MCF 10A (cell line): ENCODE results near the gene CSPG4. TPM values are rescaled to one million over a fixed set of nuclear protein-coding genes. Genes with fewer than 3 reads are reported as not detected.

Source experiments
- BruUV-seq: library from RNA; stranded (reverse); fragments of 400-500 nt; replicated peaks from 2 replicates; lab custom pipeline; 2021; lab: Mats Ljungman, UMichigan
- CTCF ChIA-PET: fragments of 300-600 bp; sonication (Branson Sonifier 250); formaldehyde crosslinking; extraction: SDS; loops from one replicate; lab custom pipeline; 2021; ENCODE audit warnings: antibody characterized with exemption, inconsistent platforms; lab: Yijun Ruan, JAX
- POLR2A ChIA-PET: fragments of 300-600, 350-650 bp; sonication (Branson Sonifier 250); formaldehyde crosslinking; extraction: SDS; loops from one replicate; lab custom pipeline; 2020; ENCODE audit warnings: antibody characterized with exemption, inconsistent platforms; lab: Yijun Ruan, JAX
- DNase-seq: peaks from one replicate; pipeline ENCODE4 v3.0.0-alpha.2; 2018; ENCODE audit not compliant: unreplicated experiment
- H3K27ac Mint-ChIP-seq: one replicate; pipeline ENCODE4 v1.8.0; 2022; ENCODE audit warnings: mild to moderate bottlenecking, low read depth, mixed read lengths; ENCODE audit not compliant: unreplicated experiment
- H3K27me3 Mint-ChIP-seq: one replicate; pipeline ENCODE4 v1.8.0; 2022; ENCODE audit warnings: mixed read lengths; ENCODE audit not compliant: insufficient read depth, unreplicated experiment
- H3K36me3 Mint-ChIP-seq: one replicate; pipeline ENCODE4 v1.8.0; 2022; ENCODE audit warnings: mild to moderate bottlenecking, moderate library complexity, mixed read lengths; ENCODE audit not compliant: insufficient read depth, unreplicated experiment
- H3K4me1 Mint-ChIP-seq: one replicate; pipeline ENCODE4 v1.8.0; 2022; ENCODE audit warnings: mixed read lengths; ENCODE audit not compliant: insufficient read depth, unreplicated experiment
- H3K4me3 Mint-ChIP-seq: one replicate; pipeline ENCODE4 v1.8.0; 2022; ENCODE audit warnings: mild to moderate bottlenecking, moderate library complexity, mixed read lengths; ENCODE audit not compliant: unreplicated experiment
- H3K9me3 Mint-ChIP-seq: one replicate; pipeline ENCODE4 v1.8.0; 2022; ENCODE audit warnings: mixed read lengths; ENCODE audit not compliant: unreplicated experiment
- CTCF ChIP-seq: fragments of 200-600 bp; IDR thresholded peaks from one replicate; pipeline ENCODE4 v1.8.0; 2022; ENCODE audit warnings: antibody characterized with exemption, mild to moderate bottlenecking; ENCODE audit not compliant: unreplicated experiment
- intact Hi-C: fragments of 100-400 bp; cut with micrococcal nuclease; formaldehyde crosslinking; loops from 2 replicates; pipeline ENCODE4 v1.14.1; 2022
- total RNA-seq: library from RNA; stranded (reverse); gene quantifications from 2 replicates; pipeline ENCODE4 v1.2.3, GENCODE V29; 2022

CSPG4 gene
- total RNA-seq, 1 experiment from 2014 or later: 0.21 TPM

DNA sequence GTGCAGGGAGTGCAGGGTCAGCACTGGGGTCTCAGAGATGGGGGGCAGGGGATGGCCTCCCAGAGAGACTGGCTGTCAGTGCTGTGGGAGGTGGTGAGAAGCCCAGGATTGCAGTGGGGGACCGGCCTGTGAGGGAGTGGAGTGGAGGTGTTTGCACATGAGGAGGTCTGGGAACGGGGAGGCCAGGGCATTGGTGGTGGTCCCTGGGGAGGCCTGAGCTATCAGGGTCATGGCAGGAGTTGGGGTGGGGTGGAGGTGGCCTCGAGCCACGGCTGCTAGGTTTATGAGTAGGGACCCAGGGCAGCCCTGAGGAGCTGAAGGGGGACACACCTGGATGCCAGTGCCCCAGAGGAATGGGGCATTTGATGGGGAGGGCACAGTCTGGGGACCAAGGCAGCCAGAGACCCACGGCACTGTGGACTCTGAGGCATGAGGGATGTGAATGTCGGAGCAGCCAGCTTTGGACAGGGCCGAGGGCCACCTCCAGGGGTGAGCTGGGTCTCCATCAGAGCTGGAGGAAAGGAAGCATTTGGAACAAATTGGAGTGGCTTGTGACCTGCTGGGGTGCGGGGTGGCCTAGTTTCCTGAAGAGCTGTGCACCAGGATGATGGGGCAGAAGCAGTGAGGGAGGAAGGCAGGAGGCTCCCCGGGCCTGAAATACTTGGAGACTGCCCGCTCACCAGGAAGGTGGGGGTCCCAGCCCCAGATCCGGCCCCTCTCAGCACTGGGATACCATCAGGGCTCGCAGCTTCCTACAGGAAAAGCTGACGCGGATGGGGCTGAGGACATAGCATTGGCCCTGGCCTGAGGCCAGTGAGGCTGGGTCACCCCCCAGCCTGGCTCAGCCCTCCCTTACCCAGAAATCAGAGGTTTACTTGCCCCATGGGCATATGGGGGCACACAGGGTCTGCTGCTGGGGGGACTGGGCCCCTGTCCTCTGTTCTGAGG is 9.5 kb upstream of the CSPG4 start:
- BruUV-seq: no TSS peak
- CTCF ChIA-PET: interaction anchor here (0.6 to 1.5 kb wide), 4 partner anchors 55 to 81 kb away, joined by 3 to 5 read pairs (median 3); no protein-coding TSS in a partner anchor

DNA sequence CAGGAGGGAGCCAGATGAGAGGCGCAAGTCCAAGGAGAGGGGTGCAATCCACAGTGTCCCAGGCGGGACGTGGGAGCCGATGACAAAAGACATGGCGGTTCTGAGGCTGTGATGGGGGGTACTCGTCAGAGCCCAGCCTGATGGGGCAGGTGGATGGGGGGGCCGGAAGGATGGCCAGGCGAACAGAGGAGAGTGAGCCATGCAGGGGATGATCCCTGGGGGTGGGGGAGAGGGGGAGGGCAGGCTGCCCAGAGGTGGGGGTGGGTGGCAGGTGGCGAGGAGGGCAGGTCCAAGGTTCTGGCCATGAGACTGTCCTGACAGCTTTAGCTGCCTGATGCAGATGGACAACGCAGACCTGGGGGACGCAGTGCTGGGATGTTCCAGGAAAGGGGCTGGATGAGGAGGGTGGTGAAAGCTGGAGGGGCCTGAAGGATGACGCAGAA is 8.9 kb upstream of the CSPG4 start:
- Mint-ChIP-seq H3K36me3 (no peaks in the 10 kb centered on the region), H3K4me3 (no peak overlapping the region), H3K4me1 (peaks cover 19% of the 10 kb centered on the region), H3K9me3 (no peaks in the 10 kb centered on the region), H3K27ac (peak overlapping the region; percentile 35), H3K27me3 (no peaks in the 10 kb centered on the region)
- intact Hi-C loops: loop anchor here (5.0 kb wide), 1 partner anchor 34 kb away; no protein-coding TSS in a partner anchor
- no peak for DNase-seq
- BruUV-seq: no TSS peak
- ChIA-PET POLR2A (interaction anchor here (1.2 to 1.3 kb wide), 2 partner anchors 17 to 35 kb away, joined by 3 read pairs; no protein-coding TSS in a partner anchor), CTCF (interaction anchor here (0.8 to 1.5 kb wide), 3 partner anchors 37 to 80 kb away, joined by 3 to 5 read pairs (median 3); no protein-coding TSS in a partner anchor)
- TF ChIP-seq CTCF: no peak

More for the DNA sequence above, 9.5 kb upstream of the CSPG4 start:
- TF ChIP-seq CTCF: no peak
- DNase-seq: no peak
- Mint-ChIP-seq H3K27me3 (no peaks in the 10 kb centered on the region), H3K4me3 (no peak overlapping the region), H3K9me3 (no peaks in the 10 kb centered on the region), H3K4me1 (peaks cover 19% of the 10 kb centered on the region), H3K36me3 (no peaks in the 10 kb centered on the region), H3K27ac (no peak overlapping the region)
- POLR2A ChIA-PET: no interaction called here
- intact Hi-C loops: loop anchor here (5.0 kb wide), 1 partner anchor 35 kb away; no protein-coding TSS in a partner anchor

GRCh38 chr15:75720787-75721479 is 8.3 kb upstream of the CSPG4 start:
- Mint-ChIP-seq H3K27ac (peak overlapping the region; percentile 35), H3K36me3 (no peaks in the 10 kb centered on the region), H3K4me3 (no peak overlapping the region), H3K27me3 (no peaks in the 10 kb centered on the region), H3K9me3 (no peaks in the 10 kb centered on the region), H3K4me1 (peaks cover 19% of the 10 kb centered on the region)
- no TSS peak for BruUV-seq
- DNase-seq: peak; percentile 87
- peak; percentile 59 for TF ChIP-seq CTCF
- intact Hi-C loops: loop anchor here (5.0 kb wide), 1 partner anchor 34 kb away; no protein-coding TSS in a partner anchor
- CTCF ChIA-PET: interaction anchor here (0.6 to 1.7 kb wide), 8 partner anchors 34 to 257 kb away, joined by 3 to 6 read pairs (median 4); no protein-coding TSS in a partner anchor
- POLR2A ChIA-PET: interaction anchor here (0.7 to 1.3 kb wide), 3 partner anchors 18 to 188 kb away, joined by 3 read pairs; no protein-coding TSS in a partner anchor
